Activated CD4-positive, alpha-beta T cell treated with anti-CD3 and anti-CD28 coated beads, Interleukin-2, amount 50 U/mL, for 1 hour (primary cell): ENCODE results near the gene SPTA1.

Source experiments
- DNase-seq: peaks from one replicate; pipeline ENCODE4 v3.0.0-alpha.2; 2020

SPTA1 gene

DNA sequence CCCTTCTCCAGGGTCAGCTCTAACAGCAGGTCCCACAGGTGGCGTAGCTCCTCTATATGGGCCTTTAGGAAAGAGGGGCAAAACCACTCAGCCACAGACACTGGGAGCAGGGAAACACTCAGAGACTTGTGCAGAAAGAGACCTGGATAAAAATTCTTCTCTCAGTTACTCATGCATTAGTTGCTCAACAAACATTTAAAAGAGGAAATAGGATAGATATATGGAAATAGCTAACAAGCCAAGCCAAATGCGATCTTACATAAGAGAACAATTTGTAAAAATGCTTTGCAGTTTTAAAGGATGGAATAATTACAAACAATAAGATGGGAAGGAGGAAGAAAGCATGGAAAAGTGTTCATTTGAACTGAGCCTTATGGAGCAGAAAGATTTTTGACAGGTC, 4.9 kb downstream of the SPTA1 start:
- no peak for DNase-seq

DNA sequence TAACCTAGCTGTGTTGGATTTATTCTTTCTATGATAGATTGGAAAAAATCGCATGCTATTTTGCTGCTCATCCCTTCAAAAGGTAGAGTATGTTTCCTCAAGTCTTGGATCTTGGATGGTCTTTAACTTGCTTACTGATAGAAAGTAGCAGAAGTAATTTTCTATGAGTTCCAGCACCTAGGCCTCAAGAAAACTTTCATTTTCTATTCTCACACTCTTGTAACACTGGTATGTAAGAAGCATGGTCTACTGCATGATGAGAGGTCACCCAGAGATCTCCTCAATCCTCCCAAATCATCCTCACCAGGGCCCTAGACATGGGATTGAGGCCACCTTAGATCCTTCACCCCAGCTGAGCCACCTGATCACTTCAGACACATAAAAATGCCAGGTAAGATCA, 7.2 kb downstream of the SPTA1 start:
- DNase-seq = no peak

DNA sequence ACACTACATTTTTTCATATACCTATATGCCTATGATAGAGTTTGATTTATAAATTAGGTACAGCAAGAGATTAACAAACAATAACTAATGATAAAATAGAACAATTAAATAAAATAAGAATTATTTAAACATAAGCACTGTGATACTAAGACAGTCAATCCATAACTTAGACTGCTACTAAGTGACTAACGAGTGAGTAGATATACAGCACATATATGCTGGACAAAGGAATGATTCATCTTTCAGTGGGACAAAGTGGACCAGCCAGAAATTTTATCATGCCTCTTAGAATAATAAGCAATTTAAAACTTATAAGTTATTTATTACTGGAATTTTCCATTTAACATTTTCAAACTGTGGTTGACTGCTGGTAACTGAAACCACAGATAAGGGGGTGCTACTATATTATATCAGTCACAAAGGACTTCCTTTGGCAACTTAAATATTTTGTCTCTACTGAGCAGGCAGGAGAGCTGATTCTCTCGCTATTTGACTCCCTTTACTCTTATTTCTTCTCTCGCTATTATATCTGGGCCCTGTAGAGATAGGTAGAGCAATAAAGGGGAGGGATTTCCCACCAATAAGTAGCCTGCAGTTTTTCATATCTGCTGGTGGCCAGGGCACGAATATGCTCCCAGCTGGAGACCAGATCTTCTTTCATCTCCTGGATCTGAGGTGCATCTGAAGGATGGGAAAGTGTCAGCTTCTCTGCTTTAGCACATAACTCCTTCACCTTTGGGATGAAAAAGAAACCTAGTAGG, 10.8 kb downstream of the SPTA1 start:
- DNase-seq = no peak

DNA sequence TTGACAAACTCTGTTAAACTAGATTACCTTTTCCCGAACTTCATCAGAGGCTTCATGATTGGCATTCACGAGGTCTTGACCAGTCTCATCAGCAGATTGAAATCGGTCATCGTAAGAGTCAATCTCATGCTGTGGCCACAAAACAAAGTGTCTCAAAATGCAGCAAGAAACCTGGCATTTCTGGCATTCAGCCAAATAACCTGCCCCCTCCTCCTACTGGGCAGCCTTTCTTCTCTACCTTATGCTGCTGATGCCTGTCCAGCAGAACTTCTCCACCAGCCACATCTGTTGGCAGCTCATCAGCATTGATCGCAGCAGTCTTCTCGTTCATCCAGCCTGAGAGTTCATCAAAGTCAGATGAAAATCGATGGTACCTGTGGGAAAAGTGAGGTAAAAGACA, 12.2 kb downstream of the SPTA1 start:
- DNase-seq = no peak

DNA sequence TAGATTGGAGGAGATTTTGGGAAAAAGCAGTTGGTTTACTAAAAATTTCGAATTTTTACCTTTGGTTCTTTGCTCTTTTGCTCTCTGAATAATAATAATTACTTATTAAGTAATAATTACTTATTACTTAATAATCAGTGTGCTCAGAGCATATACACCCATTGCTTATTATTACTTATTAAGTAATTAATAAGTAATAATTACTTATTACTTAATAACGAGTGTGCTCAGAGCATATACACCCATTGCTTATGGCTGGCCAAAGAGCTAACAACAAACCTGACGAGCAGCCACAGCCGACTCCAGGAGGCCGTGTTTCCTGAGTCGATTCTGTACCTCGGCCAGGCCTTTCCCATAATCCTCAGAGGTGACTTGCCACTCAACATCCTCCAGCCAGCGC, 20.5 kb downstream of the SPTA1 start:
- no peak for DNase-seq

DNA sequence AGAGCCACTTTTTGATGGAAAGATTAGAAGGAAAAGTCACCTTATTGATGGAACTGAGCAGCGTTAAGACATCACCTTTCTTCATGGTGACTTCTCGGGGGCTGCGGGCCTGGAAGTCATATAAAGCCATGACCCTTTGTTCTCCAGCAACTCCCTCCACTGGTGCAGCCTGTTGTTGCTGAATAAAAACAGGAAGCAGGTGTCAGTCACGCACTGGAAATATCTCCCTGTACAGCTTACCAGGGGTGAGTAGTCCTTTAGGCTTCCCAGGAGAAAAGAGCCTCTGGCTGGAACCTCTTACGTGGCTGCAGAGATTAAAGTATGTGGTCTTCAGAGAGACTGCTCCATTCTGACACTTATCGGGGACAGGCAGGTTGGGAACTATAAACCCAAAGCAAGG, 31.9 kb downstream of the SPTA1 start:
- DNase-seq = no peak

DNA sequence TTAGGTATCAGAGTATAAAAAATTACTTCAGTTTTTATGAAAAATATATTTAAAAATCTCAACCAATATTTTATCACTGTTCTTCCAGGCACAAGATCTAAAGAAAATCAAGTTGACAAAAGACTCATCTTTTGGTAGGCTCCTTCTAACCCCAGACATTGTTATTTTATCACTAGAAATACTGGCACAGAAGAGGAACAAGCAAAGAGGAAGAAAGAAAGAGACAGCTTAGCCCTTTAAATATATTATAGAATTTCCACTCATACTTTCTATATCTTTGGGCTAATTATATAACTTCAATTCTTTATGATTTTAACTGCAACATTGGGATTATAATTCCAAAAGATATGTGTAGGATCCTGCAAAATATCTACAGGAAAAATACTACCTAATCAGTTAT, 32.4 kb downstream of the SPTA1 start:
- DNase-seq = no peak

DNA sequence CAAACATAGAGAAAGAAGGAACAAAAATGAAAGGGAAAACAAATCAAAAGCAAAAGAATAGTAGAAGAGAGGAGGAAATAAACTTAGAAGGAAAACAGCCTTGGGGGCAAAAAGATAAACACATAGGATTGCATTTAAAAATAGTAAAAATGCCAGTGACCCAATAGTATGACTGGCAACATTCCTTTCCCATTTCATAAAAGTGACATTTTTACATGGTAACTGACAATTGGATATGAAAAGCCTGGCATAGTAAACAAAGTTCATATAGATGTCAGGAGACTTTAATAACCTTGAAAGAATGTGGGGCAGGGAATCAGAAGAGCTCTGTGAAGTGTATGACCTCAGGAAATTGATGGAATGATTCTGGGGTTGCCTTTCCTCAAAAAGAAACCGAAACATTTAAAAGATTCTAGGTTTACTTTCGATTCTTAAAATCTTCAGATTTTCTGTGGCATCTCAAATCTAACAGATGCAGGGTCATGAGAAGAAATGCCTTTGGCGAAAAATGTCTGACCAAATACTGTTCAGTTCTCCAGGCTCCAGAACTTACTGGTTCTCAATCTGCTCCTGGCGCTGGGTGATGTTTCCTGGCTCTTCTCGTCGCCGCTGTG, 33.7 kb downstream of the SPTA1 start:
- DNase-seq = no peak

DNA sequence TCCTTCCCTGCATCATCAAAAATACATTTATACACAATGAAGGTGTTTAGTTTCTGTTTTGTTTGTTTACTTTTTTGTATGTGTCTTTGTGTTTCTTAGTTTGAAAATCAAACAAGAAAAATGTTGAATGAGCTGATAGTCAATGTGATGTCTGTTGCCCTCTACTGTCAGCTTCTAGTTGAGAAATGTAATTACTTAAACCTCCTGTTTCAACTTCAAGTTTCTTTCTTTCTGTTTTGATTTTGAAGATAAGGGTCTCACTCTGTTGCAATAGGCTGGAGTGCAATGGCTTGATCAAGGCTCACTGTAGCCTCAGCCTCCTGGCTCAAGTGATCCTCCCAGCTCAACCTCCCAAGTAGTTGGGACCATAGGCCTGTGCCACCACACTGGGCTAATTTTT, 37.5 kb downstream of the SPTA1 start:
- DNase-seq = no peak

DNA sequence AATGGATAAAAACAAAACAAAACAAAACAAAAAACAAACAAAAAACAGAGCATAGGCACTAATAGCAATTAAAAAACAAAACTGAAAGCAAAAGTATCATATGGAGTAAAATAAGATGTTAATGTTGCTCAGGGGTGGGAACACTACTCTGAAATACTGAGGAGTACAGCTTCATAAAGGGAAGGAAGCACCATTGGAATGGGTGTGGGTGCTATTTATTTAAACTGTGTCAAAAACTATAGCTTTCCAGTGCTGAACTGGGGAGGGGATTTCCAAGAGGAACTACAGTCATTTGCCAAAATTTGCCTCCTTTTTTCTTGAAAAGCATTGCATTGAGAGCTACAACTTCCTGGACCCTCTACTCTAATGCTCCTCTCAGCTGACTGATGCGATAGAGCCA, 40.0 kb downstream of the SPTA1 start:
- no peak for DNase-seq

DNA sequence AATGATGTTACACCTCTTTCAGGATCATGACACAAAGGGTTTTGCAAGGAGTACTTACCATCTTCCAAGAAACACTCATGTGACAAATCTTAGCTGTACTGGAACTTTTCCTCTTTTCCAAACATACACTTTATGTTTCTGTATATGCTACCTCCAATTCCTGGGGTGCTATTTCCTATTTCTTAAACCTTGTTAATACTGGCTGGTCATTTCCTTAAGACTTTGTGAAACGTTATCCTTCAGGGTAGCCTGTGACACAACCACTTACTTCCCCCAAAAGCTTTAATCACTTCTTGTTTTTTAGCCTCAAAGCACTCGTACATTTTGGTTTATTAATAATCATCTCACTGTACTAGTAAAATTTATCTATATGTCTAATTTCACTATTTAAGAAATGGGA, 42.1 kb downstream of the SPTA1 start:
- no peak for DNase-seq

DNA sequence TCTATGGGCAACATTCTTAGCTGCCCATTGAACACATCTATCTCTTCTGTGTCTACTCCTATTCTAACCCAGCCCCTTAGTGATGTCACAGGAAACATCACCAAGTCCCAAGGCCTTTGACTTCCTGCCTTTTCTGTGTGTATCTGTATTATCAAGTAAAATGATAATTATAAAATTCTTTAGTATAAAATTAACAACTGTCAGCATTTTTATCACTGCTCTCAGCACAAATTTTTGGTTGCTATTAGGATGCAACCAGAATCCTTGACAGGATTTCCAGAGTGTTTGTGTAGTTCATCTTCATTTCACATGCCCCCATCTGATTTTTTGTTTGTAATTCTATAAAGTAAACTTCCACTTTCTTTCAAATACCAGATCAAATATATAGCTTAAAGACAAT, 47.6 kb downstream of the SPTA1 start:
- no peak for DNase-seq

DNA sequence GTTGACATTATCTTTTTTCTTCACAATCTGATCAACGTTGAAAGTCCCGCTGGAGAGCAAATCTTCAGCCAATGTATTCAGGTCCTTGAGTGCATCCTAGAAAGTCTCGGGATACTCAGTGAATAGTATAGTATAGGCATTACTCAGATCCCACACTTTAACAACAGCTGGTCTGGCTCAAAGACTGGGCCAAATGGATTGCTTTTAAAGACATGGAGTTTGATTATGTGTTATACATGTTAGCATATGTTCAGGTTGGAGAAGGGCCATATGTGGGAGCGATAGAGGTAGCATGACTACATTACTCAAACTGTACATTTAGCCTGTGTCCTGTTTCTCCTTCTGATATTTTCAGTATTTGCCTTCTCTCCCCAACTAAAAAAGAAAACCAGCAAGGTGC, 48.4 kb downstream of the SPTA1 start:
- no peak for DNase-seq

DNA sequence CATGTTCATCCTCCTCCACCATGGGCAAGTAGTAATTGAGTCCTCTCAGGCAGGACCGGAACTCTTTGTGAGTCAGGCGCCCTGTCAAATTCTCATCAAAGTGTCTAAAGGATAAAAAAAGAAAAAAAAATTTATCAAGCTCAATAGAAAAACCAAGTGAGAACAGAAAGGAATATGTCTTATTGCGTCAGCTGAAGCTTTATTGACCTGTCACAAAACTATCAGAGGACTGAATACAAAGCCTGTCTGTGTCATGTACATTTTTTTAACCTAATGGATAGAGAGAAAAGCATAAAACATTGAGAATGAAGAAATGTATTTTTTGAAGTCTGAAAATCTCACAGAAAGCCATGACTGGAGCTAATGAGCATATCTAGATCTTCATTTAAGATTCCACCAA, 72.8 kb downstream of the SPTA1 start:
- no peak for DNase-seq

DNA sequence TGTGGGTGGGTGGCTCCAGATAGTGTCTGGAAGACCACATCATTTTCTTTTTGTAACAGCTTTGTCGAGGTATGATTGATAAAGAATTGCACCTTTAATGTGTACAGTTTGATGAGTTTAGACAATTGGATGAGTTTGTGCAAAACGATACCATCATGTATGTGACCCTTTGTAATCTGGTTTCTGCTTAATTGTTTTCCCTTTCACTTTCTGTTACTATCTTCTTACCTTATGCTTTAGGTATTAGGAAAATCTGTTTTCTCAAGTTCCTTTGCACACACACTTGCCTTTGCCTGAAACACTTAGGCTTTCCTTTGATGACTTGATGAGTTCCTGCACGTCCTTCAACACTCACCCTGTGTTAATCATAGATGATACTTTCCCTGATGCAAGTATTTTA, 74.6 kb downstream of the SPTA1 start:
- DNase-seq = no peak

DNA sequence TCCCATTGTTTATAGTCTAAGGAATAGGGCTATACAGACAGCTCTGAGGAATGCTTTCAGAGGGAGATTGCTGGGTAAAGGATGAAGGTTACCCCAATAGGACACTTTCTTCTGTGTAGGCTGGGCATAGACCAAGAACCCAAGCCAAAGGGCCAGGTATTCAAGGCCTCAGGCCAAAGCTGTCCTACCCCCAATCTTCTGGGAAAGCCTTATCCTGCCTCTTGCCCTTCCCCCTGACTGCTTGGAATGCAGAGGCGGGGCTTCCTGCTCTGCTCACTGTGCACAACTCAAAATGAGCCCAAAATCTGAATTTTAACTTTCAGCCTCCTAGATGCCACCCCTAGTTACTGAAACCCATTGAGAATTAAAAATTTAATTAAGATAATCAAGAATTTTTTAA, 79.2 kb downstream of the SPTA1 start:
- no peak for DNase-seq

DNA sequence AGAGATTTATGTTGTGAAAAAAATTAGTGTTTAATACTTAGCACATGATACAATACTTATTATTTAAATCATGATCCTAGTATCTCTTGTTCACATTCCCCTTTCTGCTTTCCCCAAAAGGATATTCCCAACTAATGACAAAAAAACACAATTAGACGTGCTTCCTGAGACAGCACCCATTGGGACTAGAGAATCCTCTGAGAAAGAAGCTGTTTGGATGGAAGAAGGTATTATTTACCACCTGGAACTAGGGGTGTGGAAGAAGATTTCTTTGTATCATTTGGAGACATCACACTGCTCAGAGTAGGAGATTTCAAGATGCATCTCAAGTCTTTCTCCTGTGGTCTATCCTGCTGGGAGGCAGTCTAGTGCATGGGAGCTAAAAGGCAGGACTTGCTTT, 81.5 kb downstream of the SPTA1 start, which contains the start of gene OR10Z1:
Gene OR10Z1 (plus strand): TSS at position 301 of the 400 bp plus-strand sequence. CDS start 1,171 bp downstream, outside the sequence.
- no peak for DNase-seq

DNA sequence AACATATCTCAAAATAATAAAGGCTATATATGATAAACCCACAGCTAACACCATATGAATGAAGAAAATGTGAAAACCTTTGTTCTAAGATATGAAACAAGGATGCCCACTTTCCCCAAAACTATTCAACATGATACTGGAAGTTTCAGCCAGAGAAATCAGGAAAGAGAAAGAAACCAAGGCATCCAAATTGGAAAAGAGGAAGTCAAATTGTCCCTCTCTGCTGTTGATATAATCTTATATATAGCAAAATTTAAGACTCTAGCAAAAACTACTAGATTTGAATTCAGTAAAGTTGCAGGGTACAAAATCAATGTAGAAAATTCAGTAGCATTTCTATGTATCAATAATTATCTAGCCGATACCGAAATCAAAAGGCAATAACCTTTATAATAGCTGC, 85.8 kb downstream of the SPTA1 start:
- no peak for DNase-seq

DNA sequence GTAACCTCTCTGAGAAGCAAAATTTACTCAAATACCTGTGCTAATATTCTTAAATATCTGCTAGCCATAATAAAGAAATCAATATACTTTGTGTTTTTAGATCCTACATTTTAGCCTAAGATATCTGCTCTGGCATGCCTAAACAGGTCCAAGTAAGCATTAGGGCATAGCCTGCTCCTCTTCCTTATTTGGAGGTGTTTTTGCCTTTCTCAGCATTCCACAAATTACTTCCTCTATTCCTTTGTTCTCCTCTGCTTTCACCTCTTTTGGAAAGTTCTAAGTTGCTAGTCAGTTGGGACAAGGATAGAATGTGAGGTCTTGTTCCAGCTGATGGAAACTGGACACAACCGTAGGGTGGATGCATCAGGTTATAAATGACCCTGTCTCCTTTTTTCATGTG, 99.6 kb downstream of the SPTA1 start:
- DNase-seq = no peak

DNA sequence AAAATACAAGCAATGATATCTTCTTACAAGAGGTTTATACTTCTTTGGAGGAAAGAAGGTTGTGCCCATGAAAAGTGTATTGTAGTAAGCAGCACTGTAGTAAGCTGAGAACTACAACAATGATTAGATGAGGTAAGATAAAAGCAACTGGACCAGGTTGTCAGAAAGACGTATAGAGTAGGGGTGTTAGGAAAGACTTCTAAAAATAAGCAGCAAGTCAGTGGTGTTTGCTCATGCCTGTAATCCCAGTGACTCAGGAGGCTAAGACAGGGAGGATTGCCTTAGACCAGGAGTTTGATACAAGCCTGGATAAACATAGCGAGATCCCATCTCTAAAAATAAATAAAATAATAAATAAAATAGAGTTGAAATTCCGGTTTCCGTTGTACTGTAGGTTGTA, 102.6 kb downstream of the SPTA1 start:
- DNase-seq = no peak

DNA sequence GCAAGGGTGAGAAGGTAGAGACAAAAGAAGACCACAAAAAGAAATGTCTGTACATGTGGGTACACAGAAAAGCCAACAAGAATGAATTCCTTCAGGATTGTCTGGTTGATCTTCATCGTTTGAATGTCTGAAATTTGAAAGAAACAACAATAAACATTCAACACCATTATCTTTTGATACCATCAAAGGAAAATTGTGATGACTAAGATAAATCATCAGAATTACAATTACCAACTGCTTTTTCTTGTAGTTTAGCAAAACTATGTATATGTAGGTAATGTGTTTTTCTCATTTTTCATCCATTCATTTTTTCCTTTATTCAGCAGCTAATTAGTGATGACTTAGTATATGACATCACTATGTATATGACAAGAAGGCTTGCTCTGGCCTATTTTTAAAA, 106.8 kb downstream of the SPTA1 start, which contains the start of gene OR10X1:
Gene OR10X1 (minus strand): TSS at position 167 of the 400 bp plus-strand sequence. CDS start 0 bp downstream, at position 167.
- no peak for DNase-seq

DNA sequence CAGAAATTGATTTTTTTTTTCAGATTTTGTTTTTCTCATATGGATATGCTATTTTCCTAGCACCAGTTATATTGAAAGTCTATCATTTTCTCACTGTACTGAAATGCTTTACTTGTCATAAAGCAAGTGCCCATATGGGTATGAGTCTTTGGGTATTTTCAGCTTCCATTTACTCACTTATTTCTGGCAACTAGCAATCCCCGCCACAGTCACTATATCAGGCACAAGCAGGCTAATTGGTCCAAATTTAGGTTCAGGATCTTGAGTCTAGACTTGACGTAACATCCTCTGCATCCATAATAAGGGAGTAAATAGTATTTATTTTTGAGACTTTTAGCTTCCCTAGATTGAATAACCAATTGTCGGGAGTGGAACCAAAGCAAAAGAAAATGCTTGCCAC, 109.0 kb downstream of the SPTA1 start:
- no peak for DNase-seq

DNA sequence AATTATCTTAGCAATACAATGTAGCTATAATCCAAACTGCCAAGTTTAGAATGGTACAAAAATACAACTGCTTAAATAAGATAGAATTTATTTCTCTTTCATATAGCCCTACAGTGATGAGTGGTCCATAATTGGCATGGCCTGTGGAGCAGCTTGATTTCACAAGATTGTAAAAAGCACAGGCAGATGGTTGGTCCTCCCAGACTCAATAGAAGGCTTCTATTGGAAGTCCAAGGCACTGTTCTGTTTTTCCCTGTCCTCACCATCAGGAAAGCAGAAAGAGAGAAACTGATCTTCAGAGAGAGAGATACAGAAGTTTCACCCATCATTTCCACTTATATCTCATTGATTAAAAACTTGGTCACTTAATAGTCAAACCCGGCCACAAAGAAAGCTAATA, 114.3 kb downstream of the SPTA1 start:
- no peak for DNase-seq

DNA sequence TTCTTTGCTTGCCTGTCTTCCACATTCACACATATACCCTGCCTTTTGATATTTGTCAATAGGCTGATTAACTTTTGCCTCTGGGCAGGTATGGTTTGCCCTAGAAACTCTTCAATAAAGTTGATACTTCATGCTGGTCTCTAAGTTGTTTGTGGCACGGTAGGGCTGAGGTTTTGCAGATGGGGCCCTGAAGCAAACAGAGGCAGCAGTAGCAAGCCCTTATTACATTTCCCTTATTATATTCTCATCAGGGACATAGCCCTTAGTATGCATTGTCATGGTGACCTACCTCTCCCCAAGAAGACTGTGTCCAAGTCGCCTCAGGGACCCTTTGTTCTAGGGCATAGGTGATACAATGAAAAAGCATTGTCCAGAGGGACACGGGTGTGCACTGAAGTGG, 116.0 kb downstream of the SPTA1 start, which contains the start of gene OR6P1:
Gene OR6P1 (minus strand): TSS at position 101 of the 400 bp plus-strand sequence. CDS start 6,976 bp downstream, outside the sequence.
- DNase-seq = no peak

DNA sequence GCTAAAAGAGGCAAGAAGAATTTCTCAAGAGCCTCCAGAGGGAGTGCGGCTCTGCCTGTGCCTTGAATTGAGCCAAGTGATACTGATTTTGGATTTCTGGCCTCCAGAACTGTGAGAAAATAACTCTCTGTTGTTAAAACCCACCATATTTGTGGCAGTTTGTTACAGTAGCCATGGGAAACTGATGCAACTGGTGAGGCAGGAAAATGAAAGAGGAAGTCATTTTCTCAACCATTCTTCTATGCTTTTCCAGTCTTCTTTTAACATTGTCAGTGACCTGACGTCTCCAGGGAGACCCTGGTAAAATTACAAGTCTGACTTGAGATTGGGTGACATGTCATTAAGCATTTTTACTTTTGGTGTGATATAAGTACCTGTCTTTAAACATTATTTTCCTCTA, 121.9 kb downstream of the SPTA1 start:
- no peak for DNase-seq
